ENCODE data around the gene MACROD1. TPM values are rescaled to one million over a fixed set of nuclear protein-coding genes. Genes with fewer than 3 reads are reported as not detected.

MACROD1 gene
- total and polyA plus RNA-seq, 8 donors, result 13.5 to 25.1 (median 20.3) TPM

DNA sequence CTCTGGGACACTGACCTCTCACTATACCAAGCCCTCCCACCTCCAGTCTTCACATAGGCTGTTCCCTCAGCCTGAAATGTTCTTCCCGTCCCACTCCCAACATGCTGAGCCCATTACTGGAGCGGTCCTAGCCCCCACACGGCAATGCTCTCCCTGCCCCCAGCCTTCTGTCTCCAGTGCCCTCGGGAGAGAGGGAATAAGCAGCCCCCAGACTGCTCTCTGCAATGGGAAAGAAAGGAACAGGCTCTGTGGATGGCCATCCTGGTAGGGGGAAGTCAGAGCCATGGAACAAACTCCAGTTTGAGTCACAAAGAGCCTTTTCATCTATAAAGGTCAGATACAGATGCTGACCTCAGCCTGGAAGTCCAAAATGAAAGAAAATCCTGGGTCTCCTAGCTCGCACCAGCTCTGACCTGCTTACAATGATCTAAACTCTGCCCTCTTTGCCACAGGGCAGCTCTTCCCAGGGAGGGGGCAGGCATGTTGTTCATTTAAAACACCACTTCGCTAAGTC lies 67.5 kb downstream of the MACROD1 start:
- H3K27ac ChIP-seq, result no peak overlapping the region
- DNase-seq, result no peak
- ATAC-seq, result no peak
- H3K36me3 ChIP-seq, result no peaks in the 10 kb centered on the region
- H3K9me3 ChIP-seq, result no peaks in the 10 kb centered on the region
- intact Hi-C loops (cut with DNase I), result no loop called here
- H3K27me3 ChIP-seq, result no peaks in the 10 kb centered on the region
- TF ChIP-seq CTCF (IDR thresholded peaks at IDR 0.05), result no peak
- no peak overlapping the region for H3K4me3 ChIP-seq
- peaks cover 12 to 28% of the 10 kb centered on the region in 2 donors for H3K4me1 ChIP-seq

DNA sequence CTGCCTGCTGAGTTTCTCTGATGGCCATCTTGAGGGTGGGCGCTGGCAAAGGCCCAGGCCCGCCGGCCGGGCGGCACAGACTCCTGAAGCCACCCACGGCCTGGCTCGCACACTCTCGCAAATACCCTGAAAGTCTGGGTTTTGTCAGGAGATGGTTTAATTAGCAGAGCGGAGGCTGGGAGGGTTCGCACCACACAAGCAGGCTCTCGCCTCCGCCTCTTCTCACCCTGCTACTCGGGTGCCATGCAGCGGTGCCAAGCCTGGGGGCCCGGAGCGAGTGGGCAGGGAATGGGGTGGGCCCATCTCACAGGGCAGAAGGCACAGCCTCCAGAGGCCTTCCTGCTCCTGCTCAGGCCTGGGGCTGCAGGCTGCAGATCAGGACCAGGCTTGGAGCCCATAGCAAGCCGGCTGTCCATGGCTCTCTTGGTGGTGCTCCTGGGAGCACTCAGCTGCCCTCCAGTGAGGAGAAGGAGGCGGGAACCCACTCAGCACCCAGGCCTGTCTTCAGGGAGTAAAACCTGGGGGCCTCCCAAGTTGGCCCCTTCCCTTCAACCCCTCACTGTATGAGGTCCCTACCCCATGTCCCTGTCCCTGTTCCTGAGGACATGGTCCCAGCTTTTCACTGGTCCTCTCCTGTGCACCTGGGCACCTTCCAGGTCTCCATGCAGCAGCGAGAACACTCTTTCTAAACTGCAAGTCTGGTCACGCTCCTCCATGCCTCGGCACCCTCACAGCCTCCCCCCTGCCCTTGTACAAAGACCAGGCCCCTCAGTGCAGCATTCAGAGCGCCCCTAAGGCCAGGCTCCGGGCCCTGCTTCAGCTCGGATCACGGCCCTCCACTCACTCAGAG lies 68.2 kb downstream of the MACROD1 start:
- ATAC-seq, result no peak
- H3K4me1 ChIP-seq, result peaks cover 12 to 28% of the 10 kb centered on the region in 2 donors
- intact Hi-C loops (cut with DNase I), result no loop called here

GRCh38 chr11:64096835-64097234 lies 69.1 kb downstream of the MACROD1 start:
- Histone ChIP-seq H3K36me3 (no peaks in the 10 kb centered on the region), H3K27ac (no peak overlapping the region), H3K9me3 (no peaks in the 10 kb centered on the region), H3K27me3 (no peaks in the 10 kb centered on the region), H3K4me1 (peaks cover 12 to 29% of the 10 kb centered on the region in 2 donors), H3K4me3 (no peak overlapping the region)
- peak; percentile 88 for ATAC-seq
- peak in 2 of 4 donors; percentile 61 to 68 for DNase-seq
- intact Hi-C loops (cut with DNase I), result no loop called here
- TF ChIP-seq CTCF (IDR thresholded peaks at IDR 0.05), result no peak

More for the DNA sequence above, 68.2 kb downstream of the MACROD1 start:
- DNase-seq, result no peak
- Histone ChIP-seq H3K4me3 (no peak overlapping the region), H3K27ac (no peak overlapping the region), H3K27me3 (no peaks in the 10 kb centered on the region), H3K9me3 (no peaks in the 10 kb centered on the region), H3K36me3 (no peaks in the 10 kb centered on the region)
- TF ChIP-seq CTCF (IDR thresholded peaks at IDR 0.05), result no peak

DNA sequence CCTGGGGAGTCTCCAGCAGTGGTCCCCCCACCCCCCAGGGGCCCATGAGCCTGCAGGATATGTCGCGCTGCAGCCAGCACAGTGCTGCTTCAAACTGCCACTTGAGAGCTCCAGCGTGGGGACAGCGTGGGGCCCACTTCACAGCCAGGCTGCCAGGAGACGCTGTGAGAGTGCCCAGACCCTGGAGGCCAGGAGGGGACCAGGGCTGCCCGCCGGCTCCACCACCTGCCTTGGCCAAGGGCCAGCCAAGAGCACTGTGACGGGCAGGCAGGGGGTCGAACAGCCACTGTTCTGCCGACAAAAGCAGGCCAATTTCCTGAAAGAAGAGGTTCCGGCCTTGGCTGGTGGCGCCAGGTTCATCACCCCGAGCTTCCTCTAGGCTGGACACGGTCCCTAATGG lies 70.0 kb downstream of the MACROD1 start:
- H3K4me1 ChIP-seq, result peaks cover 12 to 37% of the 10 kb centered on the region in 2 donors
- no peaks in the 10 kb centered on the region for H3K27me3 ChIP-seq
- no peak for TF ChIP-seq CTCF (IDR thresholded peaks at IDR 0.05)
- no peak overlapping the region for H3K4me3 ChIP-seq
- no peaks in the 10 kb centered on the region for H3K9me3 ChIP-seq
- H3K36me3 ChIP-seq, result no peaks in the 10 kb centered on the region
- intact Hi-C loops (cut with DNase I), result no loop called here
- no peak overlapping the region for H3K27ac ChIP-seq
- no peak for DNase-seq
- no peak for ATAC-seq

DNA sequence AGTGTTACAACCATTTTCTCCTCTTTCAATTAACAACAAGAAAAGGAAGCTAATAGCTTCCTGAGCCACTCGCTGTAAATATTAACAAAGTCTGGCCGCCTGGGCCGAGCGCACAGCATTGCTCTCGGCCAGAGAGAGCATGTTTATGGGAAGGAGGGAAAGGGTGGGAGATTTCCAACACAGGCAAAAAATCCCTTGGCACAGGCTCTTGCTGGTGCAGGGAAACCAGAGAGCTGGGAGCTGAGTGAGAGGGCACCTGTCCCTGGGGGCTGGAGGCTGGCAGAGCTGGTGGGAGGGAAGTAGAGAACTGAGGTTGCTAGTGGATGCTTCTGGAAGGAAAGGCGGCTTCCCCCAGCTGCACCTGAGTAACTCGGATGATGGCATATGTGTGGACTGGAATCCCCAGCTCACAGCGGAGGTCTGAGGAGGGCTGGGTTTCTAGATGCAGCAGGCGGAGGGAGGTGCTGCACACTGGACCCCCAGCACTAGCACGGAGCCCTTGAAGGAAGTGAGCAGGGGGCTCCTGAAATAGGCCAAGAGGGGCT lies 70.6 kb downstream of the MACROD1 start:
- no peak for TF ChIP-seq CTCF (IDR thresholded peaks at IDR 0.05)
- DNase-seq (no peak), ATAC-seq (peak; percentile 4)
- H3K9me3 ChIP-seq, result no peaks in the 10 kb centered on the region
- peak overlapping the region in 1 of 2 donors; percentile 9 for H3K27ac ChIP-seq
- H3K4me3 ChIP-seq, result no peak overlapping the region
- peaks cover 12 to 37% of the 10 kb centered on the region in 2 donors for H3K4me1 ChIP-seq
- no peaks in the 10 kb centered on the region for H3K27me3 ChIP-seq
- H3K36me3 ChIP-seq, result no peaks in the 10 kb centered on the region
- intact Hi-C loops (cut with DNase I), result no loop called here
